Epithelial cell of esophagus (primary cell): ENCODE results near the gene PPP1R3E.
A peak's percentile ranks its signal among the peaks of the same experiment; 100 is the strongest.
"Not testable (repeated sequence)": the region's sequence is repeated elsewhere in the genome, so short reads cannot be mapped to it uniquely, and the experiment has no call there.

Experiments
- DNase-seq: peaks from one replicate; pipeline ENCODE4 v3.0.0; 2010; ENCODE audit warnings: low read depth
- H3K4me3 ChIP-seq: 2 replicates; pipeline ENCODE4 v1.5.1; 2011; ENCODE audit warnings: mild to moderate bottlenecking, low read length, control low read depth
- TF ChIP-seq, protein P1 (sequence below): IDR thresholded peaks from 2 replicates; pipeline ENCODE4 v1.5.1; 2011; ENCODE audit warnings: low read depth, mild to moderate bottlenecking, low read length, control low read depth, inconsistent platforms; ENCODE audit not compliant: insufficient read depth; ENCODE audit errors: missing control alignments

The PPP1R3E gene

DNA sequence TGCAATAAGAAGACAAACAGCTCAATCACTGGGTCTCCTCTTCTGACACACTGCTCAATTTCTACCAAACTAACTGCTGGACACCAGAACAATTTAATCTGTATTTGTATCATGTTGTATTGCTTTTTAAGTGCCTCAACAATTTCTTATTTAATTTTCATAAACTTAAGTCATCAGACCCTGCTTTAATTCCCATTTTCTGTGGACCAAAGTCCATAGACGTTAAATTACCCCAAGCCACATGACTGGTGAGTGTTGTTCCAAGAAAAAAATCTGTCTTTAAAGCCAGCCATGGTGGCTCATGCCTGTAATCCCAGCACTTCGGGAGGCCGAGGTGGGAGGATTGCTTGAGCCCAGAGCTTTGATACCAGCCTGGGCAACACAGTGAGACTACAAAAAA lies 25.5 kb downstream of the PPP1R3E start:
- TF ChIP-seq, protein P1, sequence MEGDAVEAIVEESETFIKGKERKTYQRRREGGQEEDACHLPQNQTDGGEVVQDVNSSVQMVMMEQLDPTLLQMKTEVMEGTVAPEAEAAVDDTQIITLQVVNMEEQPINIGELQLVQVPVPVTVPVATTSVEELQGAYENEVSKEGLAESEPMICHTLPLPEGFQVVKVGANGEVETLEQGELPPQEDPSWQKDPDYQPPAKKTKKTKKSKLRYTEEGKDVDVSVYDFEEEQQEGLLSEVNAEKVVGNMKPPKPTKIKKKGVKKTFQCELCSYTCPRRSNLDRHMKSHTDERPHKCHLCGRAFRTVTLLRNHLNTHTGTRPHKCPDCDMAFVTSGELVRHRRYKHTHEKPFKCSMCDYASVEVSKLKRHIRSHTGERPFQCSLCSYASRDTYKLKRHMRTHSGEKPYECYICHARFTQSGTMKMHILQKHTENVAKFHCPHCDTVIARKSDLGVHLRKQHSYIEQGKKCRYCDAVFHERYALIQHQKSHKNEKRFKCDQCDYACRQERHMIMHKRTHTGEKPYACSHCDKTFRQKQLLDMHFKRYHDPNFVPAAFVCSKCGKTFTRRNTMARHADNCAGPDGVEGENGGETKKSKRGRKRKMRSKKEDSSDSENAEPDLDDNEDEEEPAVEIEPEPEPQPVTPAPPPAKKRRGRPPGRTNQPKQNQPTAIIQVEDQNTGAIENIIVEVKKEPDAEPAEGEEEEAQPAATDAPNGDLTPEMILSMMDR = no peak
- no peak for DNase-seq

DNA sequence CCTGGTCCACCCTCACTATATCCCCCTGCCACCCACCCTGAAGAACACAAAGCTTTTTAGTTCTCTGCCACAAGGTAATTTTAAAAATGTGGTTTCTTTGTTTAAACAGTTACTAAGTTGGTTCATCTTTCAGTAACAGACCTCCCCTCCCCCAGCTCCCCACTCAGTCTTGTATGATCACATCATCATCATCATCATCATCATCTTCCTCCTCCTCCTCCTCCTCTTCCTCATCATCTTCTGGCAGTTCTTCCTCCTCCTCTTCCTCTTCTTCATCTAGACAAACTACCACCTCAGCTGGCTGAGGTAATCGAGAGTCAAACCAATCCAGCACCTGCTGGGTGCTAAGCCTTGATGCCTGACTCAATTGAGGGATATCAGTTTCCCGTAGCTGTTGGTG lies 27.2 kb downstream of the PPP1R3E start:
- no peak overlapping the region for H3K4me3 ChIP-seq
- DNase-seq = no peak
- TF ChIP-seq, protein P1 = no peak

More for the DNA sequence above, 25.5 kb downstream of the PPP1R3E start:
- H3K4me3 ChIP-seq = no peak overlapping the region

DNA sequence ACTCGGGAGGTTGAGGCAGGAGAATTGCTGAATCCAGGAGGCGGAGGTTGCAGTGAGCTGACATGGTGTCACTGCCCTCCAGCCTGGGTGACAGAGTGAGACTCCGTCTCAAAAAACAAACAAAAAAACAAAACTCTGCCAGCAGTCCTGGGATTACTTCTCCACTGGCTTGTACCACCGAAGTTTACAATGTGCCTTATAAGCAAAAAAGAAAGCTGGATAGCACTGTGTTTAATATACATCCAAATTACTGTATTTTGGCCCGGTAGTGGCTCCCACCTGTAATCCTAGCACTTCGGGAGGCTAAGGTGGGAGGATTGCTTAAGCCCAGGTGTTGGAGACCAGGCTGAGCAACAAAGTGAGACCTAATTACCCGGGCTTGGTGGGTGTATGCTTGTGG lies 33.5 kb downstream of the PPP1R3E start:
- TF ChIP-seq, protein P1 = no peak
- no peak overlapping the region for H3K4me3 ChIP-seq
- no peak for DNase-seq

DNA sequence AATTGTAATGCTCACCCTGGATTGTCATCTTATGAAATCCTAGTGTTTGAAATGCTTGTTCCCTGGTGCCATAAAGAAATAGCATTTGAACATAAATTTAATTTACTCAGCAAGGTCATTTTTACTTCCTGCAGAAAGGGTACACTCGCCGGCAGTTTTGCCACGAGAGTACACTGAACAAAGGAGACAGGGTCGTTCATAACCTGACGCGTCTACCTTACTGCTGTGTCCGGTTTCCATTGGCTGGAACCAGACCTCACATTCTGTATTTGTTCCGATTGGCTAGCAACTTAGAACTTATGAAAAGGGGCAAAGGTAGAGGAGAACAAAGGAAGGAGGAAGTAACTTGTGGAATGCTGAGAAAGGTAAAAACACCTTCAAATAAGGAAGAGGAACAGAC lies 41.8 kb downstream of the PPP1R3E start:
- DNase-seq, H3K4me3 ChIP-seq: not testable (repeated sequence)

DNA sequence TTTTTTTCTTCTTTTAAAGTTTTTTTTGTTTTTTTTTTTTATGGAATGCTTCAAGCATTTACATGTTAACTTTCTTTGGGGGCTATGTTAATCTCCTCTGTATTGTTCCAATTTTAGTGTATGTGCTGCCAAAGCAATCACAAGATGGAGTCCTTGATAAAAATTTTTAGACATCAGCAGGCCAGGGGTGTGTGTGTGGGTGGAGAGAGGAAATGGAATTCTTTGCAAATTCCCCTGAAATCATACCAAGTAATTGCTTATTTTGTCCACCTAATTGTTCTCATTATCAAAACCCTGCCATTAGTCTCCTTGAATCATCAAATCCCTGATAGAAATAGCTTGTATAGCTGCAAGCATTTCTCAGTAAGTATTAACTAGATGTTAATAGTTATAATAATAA lies 43.2 kb downstream of the PPP1R3E start:
- no peak for DNase-seq
- TF ChIP-seq, protein P1 = no peak

DNA sequence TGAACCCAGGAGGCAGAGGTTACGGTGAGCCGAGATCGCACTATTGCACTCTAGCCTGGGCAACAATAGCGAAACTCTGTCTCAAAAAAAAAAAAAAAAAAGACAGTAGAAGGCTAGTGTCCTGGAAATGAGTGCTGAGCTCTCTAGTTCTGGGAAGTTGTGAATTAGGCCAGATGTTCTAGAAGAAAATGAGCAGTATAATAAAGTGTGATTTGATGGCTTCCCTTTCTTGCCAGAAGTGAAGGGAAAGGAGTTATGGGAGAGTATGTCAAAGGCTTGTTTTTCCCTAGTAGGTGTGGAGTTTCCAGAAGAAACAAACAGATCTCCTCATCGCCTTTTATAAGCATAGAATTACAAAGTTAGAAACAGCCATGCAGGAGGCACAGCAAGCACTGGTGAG lies 44.4 kb downstream of the PPP1R3E start:
- DNase-seq = no peak
- no peak overlapping the region for H3K4me3 ChIP-seq
- TF ChIP-seq, protein P1 = no peak

More for the DNA sequence above, 43.2 kb downstream of the PPP1R3E start:
- H3K4me3 ChIP-seq = no peak overlapping the region

DNA sequence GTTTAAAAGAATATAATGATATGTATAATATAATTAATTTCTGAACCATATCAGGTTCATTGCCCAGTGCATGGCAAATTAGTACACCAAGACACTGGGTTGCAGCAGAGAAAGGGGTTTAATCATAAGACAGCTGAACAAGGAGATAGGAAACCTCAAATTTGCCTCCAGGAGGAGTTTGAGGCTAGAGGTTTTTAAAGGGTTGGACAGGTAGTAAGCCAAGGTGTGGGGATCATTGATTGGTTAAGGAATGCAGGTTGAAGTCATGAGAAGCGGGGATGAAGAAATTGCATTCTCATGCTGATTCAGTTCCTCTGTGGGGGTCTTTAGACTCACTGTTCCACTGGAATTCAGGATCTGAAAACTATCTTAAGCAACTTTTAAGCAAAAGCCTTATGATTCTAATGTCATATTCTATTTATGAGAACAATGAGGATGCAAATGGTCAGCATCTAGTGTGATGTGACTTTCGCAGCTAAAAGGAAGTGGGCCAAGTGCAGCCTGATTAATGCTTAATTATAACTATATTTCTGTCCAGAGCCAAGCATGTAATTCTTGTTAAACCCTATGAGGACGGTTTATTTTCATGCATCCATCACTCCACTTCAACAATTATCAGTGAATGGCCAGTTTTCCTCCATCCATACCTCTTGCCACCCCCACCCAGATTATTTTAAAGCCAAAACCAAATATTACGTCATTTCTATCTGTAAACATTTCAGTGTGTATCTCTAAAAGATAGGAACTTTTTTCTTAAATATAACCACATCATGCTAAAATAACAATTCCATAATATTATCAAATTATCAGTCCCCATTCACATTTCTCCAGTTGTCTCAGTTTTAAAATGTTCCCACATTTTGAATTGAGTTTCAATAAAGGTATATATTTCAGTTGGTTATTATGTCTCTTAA lies 50.0 kb downstream of the PPP1R3E start:
- peak; percentile 70 for DNase-seq
- H3K4me3 ChIP-seq = no peak overlapping the region
- TF ChIP-seq, protein P1 = no peak
